IPS-NIHi11 (cell line): ENCODE measurements around the gene JAGN1.
"Not testable (repeated sequence)": the region's sequence is repeated elsewhere in the genome, so short reads cannot be mapped to it uniquely, and the experiment has no call there.

ENCODE experiments used
- DNase-seq: peaks from one replicate; pipeline ENCODE4 v3.0.0; 2012; ENCODE audit warnings: mixed read lengths, low spot score

The JAGN1 gene

DNA sequence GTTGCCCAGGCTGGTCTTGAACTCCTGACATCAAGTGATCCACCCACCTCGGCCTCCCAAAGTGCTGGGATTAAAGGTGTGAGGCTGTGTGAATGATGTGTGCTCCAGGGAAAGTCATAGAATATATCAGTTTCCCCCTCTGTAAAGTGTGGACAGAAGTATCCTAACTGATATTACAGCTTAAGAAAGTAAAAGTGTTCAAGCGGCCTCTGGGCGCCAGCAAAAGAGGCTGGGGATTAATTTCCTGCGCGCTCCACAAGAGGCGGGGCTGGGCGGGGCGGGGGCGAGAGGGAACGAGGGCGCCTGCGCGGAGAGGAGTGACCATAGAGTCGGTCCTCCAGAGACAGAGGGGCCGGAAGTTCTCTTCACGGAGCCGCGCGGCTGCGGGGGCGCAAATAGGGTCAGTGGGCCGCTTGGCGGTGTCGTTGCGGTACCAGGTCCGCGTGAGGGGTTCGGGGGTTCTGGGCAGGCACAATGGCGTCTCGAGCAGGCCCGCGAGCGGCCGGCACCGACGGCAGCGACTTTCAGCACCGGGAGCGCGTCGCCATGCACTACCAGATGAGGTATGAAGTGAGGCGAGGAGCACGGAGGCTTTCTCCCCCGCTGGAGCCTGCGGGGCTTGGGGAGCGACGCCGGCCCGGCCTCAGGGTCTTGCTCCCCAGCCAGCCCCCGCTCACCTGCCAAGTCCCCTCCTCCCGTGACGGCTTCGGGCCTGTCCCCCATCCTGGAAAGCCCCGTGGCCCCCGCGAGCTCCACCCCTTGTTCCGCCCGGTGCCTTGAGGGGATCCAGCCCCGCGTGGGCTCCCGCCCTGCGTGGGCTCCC is at the start of gene JAGN1:
JAGN1 (plus strand) TSS at position 362 of the 823 bp plus-strand sequence; CDS start at position 475, 113 bp downstream.
- peak; percentile 95 for DNase-seq

DNA sequence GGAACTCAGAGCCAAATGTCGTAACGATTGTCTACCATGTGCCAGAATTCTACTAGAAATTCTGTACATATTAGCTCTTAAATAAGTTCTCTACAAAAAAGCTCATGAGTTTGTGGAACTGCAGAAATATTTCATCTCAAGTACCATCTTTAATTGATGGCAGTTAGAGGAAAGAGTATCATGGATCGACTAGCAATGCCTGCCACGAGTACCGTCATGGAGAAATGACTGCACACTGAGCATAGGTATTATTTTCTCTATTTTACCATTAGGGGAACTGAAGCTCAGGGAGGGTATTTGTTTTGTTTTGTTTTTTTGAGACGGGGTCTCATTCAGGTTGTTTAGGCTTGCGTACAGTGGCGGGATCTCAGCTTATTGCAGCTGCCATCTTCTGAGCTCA is 49.4 kb upstream of the JAGN1 start:
- no peak for DNase-seq

DNA sequence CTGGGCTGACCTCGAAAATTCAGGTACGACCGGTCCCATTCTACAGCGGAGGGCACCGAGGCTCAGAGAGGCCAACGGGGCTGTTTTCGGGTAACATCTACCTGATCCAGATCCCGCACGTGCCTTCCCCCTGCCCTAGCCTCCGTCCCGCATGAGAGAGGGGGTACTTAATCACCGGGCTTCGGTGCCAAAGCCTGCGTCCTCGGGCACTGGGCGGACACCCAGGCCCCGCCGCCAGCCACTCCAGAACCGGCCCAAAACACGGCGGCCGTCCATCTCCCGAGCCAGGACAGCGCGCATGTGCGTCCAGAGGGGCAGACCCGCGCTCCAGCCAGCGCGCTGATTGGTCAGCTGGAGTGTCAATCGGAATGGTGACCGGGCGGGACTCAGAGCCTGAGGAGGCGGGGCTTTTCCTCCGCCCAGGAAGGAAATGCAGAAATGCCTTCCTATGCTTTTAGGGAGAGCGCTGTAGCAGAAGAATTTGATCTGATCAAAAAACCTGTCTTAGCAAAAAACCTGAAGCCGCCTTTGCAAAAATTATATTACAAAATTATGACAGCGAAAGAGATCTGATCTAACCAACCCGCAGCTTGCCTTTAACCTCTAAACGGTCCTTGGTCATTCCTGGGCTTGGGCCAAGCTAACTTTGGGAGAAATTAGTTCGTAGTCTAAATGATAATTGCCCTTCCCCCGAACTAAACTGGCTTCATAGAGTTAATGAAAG is 46.5 kb upstream of the JAGN1 start, which contains the start of gene RPUSD3:
RPUSD3 (minus strand) TSS at position 294 of the 724 bp plus-strand sequence; CDS start at position 276, 18 bp downstream.
- peak; percentile 100 for DNase-seq

- no peak for DNase-seq
Observed at GRCh38 chr3:9846231-9846630, 44.2 kb upstream of the JAGN1 start.

GRCh38 chr3:9846931-9847488 is 43.4 kb upstream of the JAGN1 start:
- DNase-seq: no peak

GRCh38 chr3:9847870-9848269 is 42.5 kb upstream of the JAGN1 start:
- DNase-seq: not testable (repeated sequence)

GRCh38 chr3:9848860-9849259 is 41.5 kb upstream of the JAGN1 start:
- DNase-seq: not testable (repeated sequence)

- not testable (repeated sequence) for DNase-seq
Observed at GRCh38 chr3:9851383-9851782, 39.0 kb upstream of the JAGN1 start.

DNA sequence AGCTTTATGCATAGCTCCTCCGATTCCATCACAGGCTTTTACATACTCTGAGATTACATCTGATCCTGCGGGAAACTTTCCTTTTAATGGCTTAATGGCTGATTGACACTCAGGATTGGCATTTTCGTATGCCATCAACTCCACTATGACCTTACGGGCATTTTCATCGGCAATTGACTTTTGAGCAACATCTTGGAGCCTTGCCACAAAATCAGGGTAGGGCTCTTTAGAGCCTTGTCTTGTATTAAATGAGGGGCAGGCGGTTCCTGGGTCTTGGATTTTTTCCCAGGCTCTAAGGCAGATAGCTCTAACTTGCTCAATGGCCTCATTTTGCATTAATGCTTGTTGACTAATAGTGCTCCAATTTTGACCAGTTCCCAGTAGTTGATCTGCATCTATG is 38.5 kb upstream of the JAGN1 start:
- DNase-seq: not testable (repeated sequence)

DNA sequence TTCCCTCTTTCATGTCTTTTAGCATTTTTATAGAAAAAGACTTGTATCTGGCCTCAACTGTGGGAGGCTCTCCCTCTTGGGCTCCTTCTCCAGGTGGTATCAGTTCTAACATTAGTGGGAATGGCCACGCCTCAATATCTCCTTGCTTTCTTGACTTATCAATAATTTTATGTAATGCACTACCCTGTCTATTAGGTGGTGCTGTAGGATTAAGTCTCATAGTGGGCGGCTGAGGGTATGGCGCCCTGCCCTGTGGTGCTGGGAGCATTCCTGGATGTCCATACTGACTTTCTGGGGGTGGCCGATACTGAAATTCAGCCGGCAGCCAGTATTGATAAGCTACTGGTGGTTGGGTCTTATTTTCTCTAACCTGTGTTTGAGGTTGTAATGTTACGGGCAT is 37.9 kb upstream of the JAGN1 start:
- DNase-seq: no peak

DNA sequence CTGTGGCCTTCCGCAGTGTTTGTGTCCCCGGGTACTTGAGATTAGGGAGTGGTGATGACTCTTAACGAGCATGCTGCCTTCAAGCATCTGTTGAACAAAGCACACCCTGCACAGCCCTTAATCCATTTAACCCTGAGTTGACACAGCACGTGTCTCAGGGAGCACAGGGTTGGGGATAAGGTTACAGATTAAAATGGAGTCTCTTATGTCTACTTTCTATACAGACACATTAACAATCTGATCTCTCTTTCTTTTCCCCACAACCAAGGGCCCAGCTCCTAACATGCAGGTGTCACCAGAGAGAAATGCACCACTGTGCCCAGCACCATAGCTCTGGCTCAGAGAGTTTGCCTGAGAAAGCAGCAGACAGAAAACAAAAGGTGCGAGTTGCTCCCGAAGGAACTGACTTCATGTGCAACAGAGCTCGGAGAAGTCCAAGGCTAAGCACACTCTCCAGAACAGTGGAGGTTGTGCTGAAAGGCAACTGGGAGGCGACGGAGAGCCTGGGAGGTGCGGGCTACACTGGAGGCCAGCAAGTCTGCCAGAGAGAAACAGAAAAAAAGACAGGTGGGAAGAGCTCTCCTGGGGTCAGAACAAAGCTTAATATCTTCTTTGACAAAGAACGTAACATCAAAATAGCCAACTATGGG is 36.0 kb upstream of the JAGN1 start:
- not testable (repeated sequence) for DNase-seq

DNA sequence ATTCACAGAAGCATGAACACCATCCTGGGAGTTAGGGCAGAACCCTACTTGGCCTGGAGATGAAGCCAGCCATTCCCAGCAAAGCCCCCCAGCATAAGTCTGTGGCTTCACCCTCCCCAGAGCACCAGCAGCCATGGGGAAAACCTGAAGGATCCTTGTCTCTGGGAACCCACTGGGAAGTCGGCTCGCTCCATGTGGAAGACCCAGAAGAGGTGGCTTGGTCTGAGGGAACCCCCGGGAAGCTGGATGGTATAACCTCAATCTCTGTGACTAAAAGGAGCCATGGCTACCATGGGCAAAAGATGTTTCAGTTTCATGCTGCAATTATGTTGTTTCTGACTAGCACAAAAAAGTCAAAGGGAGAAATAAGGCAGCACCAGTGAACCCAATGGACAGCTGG is 34.8 kb upstream of the JAGN1 start:
- no peak for DNase-seq

DNA sequence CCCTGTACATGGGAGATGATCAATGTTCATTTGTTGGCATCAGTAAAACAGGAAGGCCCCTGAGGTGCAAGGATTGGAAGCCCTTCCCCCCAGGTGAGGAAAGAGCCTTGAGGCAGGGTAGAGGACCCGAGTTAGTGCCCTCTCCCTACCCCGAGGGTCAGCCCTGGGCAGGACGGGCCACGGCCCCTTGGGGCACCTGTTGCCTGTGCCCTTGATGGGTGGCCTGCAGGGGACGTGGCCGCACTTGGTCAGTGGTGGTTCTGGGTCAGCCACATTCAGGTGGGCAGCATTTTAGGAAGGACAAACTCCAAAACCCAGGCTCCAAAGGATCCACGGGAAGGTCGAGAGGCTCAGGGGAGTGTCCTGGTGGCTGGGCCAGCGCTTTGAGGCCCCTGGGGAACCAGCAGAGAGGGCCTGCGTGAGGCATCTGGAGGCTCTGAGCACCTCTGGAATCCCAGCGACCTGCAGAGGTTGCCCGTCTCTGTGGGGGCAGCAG is 30.8 kb upstream of the JAGN1 start:
- DNase-seq: no peak

DNA sequence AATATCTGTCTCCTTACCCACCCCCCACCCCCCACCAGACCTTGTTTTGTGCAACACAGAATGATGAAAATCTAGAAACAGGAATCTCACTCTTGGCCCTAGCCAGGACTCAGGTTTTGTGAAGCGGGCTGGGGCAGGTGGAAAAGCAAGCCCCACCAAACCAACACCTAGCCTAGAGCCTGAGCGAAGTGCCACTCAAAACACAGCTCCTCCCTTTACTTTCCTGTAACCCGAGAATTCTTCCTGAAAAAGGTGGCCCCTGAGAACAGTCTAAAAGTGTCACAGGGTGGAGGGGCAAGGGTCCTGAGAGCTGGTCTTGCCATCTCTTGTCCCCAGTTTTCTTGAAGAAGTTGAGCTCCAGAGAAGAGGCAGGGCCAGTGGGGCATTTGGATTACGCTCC is 29.2 kb upstream of the JAGN1 start:
- peak; percentile 41 for DNase-seq

- no peak for DNase-seq
Observed at GRCh38 chr3:9861626-9862130, 28.7 kb upstream of the JAGN1 start.

DNA sequence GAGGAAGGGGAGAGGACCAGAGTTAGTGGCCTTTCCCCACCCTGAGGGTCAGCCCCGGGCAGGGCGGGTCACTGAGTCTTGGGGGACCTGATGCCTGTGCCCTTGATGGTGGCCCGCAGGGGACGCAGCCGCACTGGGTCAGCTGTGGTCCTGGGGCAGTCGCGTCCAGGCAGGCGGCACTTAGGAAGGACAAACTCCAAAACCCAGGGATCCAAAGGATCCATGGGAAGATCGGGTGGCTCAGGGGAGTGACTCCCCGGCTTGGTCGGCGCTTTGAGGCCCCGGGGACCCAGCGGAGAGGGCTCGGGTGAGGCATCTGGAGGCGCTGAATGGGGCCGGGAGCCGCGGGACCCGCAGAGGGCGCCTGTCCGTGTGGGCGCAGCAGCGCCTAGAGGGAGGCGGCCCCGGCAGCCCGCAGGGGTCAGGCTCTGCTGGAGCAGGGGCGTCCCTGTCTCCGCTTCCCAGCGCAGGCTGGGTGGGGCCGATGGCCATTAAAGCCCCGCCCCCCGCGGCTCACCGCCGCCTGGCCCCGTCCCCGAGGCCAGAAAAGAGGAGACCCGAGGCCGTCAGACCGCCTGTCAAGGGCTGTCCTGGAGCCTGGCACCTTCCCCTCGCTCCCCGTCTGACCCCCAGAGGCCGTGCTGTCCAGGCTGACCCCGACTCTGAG is 27.9 kb upstream of the JAGN1 start:
- DNase-seq: peak; percentile 89

GRCh38 chr3:9863058-9863772 is 27.2 kb upstream of the JAGN1 start:
- no peak for DNase-seq

DNA sequence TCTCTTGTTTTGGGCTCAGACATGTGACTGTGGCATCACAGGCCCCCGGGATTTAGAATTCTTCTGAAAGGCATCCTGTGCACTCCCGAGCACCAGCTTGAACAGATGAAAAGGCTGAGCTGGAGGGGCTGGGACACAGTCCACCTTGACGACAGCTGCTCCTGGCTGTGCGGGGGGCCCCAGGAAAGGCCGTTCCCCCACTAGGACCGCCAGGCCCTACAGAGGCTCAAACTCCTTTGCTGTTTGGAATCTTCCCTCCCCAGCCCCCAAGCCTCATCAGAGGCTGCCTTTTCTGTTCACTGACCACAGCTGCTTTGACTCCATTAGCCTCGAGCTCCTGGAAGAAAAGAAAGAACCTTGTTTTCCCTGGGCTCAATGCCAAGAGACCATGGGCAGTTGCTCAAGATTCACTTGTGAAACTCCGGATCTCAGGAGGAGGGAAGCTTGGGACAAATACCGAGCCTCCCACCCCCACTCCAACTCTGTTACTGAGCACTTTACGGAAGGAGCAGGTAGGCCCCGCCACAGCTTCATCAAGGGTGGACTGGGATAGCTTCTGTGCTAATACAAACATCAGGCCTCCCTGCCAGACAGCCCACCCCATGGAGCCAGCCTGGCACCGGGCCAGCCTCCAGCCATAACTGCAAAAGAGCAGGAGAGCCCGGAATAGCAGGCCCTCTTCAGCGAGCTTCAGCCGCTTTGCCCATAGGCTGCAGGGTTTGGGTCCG is 26.0 kb upstream of the JAGN1 start:
- no peak for DNase-seq

DNA sequence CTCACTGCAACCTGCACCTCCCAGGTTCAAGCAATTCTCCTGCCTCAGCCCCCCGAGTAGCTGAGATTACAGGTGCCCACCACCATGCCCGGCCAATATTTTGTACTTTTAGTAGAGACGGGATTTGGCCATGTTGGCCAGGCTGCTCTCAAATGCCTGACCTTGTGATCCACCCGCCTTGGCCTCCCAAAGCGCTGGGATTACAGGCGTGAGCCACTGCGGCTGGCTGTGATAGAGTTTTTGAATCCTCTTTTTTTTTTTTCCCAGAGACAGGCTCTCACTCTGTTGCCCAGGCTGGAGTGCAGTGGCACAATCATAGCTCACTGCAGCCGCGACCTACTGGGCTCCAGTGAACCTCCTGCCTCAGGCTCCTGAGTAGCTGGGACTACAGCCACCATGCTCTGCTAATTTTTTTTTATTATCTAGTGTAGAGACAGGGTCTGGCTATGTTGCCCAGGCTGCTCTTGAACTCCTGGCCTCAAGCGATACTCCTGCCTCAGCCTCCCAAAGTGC is 25.2 kb upstream of the JAGN1 start:
- not testable (repeated sequence) for DNase-seq

GRCh38 chr3:9866639-9867038 is 23.8 kb upstream of the JAGN1 start:
- no peak for DNase-seq
